Measurements from ENCODE around the gene BDKRB2.

The BDKRB2 gene

DNA sequence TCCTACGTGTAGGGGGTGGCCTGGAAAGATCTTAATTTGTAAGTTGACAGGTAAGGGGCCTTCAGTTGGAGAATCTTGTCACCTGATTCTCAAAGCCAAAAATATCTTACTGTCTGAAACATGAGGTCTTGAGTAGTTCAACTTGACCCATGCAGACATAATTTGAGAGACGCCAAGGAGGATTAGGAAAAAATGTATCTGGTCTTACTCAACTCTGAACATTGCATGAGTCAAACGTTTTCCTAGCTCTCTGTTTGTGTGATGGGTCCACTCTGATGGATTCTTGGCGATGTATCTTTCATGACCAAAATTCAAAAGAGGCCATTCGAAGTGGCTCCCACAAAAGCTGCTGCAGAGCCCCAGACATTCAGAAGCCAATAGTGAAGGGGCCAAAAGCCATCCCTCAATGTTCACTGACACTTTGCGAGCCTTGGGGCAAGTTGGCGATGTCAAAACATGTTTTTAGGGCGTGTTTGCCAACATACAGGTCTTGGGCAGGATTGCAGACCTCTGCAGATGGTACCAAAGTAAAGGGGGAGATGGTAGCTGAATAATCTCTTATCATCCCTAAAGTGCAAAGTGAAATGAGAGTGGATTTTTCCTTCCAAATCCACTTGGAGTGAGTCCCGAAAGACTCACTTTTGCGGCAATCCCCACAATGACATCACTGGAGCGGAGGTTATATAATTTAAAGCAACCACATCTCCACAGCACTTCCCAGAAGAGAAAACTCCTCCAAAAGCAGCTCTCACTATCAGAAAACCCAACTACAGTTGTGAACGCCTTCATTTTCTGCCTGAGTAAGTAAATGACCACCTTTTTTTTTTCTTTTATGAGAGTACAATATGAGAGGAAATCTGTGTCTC, 51.1 kb downstream of the BDKRB2 start, which contains the start of gene BDKRB1:
Gene BDKRB1 (plus strand): TSS at position 710 of the 866 bp plus-strand sequence. CDS start 7,473 bp downstream, outside the sequence.
- no peak for DNase-seq

DNA sequence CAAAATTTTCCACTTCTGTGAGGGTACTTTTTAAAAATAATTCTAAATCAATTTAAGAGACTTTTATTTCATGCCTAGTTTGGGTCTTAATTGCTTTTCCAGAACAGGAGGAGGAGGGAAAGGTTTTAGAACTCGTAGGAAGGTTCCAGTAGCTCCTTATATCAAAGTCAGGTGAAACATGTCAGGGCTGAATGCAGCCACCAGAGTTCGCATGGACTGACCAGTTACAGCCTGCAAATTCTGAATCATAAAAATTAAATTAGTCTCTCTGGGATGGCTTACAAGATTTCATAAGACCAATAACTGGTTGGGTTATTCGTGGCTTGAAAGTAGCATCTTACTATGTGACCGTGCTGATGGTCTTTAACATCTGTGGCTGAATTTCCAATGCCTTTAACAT, 51.8 kb downstream of the BDKRB2 start:
- no peak for DNase-seq

DNA sequence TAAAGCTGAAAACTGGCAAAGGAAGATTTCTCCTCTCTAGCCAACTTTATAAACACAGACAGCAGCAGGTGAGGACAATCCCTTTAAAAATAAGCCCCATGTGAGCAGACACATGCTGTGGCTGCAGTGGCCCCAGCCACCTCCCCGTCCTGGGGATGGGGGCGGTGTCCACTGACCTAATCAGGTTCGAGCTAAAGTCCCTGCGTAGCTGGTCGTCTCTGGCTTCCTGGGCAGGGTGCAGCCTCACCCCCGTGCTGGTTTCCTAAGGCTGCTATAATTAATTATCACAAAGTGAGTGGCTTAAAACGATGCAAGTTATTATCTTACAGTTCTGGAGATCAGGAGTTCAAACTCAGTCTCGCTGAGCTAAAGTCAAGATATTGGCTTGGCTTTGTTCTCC, 52.4 kb downstream of the BDKRB2 start:
- DNase-seq: no peak

DNA sequence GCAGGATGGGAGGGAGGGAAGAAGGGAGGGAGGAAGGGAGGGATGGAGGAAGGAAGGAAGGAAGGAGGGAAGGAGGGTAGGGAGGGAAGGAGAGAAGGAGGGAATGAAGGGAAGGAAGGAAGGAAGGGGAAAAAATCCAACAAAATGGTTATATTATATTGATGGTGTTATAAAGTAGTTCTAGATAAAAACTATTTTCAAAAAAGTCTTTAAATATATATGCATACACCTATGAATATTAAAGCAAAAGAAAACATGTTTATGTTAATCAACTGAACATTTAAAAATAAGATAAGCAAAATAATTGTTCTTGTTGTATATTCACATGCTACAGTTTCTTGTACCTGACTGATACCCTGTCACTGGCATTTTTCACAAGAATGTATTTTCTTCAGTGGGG, 53.3 kb downstream of the BDKRB2 start:
- no peak for DNase-seq

DNA sequence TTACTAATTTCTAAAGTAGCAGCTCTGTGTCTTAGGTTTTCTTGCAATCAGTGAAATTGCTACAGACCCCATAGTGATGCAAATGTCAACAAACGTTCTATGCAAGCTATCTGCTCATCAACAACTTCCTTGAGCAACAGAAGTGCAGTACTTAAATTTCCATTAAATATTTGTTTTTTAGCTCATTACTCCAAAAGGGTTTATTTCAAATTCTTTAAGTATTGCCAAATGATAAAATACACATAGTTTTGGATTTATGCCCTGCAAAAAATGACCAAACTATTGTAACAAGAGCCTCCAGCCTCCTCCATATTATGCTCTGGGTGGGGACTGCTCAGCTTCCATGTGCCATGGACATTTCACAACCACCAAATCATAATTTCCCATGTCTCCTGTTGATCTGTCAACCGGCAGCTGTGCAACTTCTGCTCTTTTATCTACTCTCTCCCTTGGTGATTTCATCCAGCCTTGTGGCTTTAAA, 55.7 kb downstream of the BDKRB2 start:
- DNase-seq: no peak

DNA sequence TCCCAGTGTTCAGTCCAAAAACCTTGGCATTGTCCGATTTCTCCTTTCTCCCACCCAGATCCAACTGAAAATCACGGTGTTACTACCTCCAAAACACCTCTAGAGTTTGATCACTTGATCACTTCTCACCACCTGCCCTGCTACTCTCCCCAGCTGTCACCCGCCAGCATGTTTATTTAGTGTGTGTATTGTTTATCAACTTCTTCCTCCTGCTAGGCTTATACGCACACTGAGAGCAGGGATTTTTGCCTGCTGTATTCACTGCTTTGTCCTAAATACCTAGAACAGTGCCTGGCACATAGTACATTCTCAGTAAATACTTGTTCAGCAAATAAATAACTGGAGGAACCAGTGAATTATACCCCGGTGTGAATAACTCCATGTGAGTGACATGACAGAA, 56.4 kb downstream of the BDKRB2 start:
- no peak for DNase-seq

DNA sequence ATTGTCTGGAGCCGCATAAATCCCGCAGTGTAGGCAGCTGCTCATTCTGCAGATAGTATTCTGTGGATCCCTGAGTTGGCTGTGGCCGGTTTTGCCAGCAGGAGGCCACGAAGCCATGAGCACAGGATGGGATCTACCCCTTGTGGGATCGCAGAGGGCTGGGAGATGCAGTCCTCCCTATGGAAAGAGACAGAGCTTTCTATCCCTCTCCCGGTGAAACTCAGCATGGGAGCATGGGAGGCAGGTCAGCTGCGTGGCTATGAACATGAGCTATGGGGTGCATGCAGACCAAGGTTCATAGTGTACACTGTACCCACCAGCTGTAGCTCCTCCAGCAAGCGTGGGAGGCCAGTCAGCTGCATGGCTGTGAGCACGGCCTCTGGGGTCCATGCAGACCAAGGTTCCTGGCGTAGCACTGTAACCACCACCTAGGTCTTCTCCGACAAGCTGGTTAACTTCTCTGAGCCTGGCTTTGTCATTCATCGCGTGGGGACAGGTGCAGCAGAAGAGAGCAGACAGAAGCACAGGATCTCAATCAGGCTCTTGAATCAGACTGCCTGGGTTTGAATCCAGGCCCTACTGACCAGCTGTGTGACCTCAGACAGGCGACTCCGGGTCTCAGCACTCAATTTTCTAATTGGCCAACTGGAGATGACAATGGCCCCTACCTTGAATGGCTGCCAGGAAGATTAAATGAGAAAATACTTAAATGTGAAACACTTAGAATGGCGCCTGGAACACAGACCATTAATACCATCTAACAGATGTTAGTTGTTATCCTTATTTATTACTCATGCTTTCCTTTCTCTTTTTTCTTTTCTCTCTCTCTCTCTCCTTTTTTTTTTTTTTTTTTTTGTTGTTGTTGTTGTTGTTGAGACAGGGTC, 57.4 kb downstream of the BDKRB2 start:
- DNase-seq: no peak

DNA sequence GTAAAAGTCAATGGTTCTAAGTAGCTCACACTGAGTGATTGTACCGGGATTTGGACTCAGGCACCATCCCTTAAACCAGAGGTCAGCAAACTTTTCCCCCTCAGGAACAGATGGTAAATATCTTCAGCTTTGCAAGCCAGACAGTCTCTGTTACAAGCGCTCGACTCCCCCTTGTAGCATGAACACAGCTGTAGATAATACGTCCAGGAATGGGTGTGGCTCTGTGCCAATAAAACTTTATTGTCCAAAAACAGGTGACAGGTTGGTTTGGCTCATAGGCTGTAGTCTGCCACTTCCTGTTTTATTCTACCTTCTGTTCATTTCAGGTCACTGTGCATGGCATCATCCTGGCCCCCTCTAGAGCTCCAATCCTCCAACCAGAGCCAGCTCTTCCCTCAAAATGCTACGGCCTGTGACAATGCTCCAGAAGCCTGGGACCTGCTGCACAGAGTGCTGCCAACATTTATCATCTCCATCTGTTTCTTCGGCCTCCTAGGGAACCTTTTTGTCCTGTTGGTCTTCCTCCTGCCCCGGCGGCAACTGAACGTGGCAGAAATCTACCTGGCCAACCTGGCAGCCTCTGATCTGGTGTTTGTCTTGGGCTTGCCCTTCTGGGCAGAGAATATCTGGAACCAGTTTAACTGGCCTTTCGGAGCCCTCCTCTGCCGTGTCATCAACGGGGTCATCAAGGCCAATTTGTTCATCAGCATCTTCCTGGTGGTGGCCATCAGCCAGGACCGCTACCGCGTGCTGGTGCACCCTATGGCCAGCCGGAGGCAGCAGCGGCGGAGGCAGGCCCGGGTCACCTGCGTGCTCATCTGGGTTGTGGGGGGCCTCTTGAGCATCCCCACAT, 58.9 kb downstream of the BDKRB2 start:
- DNase-seq: no peak

DNA sequence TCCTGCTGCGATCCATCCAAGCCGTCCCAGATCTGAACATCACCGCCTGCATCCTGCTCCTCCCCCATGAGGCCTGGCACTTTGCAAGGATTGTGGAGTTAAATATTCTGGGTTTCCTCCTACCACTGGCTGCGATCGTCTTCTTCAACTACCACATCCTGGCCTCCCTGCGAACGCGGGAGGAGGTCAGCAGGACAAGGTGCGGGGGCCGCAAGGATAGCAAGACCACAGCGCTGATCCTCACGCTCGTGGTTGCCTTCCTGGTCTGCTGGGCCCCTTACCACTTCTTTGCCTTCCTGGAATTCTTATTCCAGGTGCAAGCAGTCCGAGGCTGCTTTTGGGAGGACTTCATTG, 59.5 kb downstream of the BDKRB2 start:
- no peak for DNase-seq

DNA sequence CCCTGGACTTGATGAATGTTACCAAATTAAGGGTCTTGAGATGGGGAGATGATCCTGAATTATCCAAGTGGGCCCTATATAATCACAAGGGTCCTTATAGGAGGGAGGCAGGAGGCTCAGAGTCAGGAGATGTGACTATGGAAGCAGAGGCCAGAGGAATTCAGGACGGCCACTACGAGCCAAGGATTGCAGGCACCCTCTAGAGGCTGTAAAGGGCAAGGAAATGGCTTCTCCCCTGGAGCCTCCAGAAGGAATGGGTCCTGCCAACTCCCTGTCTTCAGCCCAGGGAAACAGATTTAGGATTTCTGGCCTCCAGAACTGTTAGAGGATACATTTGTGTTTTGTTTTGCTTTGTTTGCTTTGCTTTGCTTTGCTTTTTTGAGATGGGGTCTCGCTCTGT, 60.2 kb downstream of the BDKRB2 start:
- DNase-seq: no peak

DNA sequence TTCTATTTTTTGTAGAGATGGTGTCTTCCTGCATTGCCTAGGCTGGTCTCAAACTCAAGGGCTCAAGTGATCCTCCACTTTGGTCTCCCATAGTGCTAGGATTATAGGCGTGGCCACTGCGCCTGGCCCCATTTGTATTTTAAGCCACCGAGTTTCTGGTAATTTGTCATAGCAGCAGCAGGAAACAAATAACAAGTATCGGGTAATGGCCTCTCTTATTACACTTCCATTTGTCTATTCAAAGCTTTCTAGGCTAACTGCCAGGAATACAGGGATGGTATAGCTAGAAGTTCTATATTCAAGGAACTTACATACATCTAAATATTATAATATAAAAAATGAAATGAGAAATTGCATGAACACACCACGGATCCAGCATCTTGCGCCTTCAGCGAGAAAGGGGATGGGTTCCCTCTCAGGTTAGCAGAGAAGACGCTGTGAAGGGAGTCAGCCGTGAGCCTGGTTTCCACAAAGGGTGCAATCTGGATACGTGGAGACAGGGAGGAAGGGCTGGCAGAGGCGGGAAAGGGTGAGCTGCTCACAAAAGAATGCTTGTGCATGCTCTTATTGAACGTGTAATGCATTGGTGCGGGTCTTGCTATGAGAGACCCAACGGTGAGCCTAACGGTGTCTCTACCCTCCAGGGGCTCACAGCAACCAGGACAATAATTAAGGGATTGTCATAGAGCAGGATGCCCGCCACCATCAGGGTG, 60.9 kb downstream of the BDKRB2 start:
- no peak for DNase-seq

DNA sequence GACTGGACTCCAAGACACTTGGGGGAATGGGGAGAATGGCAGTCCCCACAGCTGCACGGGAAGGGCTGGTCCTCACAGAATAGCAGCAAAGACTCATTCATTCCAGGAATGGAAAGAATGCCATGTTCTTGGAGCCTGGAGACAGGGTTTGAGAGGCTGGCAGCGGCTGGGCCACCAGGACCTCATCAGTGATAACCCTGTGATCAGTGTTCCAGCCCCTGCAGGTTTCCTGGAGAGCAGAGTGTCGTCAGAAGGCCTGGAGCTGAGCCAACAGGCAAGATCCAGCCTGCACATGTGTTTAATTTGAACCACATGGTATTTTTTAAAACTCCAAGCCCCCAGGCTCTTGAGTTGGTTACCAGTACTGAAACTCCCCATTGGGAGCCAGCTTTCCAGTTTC, 62.7 kb downstream of the BDKRB2 start:
- no peak for DNase-seq

DNA sequence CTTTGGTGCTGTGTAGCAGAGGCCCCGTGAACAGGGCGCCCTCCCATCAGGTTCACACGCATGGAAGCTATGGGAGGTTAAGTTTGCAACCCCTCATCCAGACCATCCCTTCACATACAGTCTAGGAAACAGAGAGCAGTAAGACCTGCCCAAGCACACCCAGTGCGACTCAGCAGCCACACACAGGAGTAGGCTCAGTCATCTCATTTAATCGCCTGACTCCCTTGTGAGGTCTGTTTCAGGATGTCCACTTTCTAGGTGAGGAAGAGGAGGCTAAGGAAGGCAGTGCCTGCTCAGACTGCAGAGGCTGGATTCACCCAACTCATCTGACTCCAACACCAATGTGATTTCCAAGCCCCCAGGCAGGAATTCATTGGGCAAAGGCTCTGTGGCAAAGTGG, 63.3 kb downstream of the BDKRB2 start:
- no peak for DNase-seq

DNA sequence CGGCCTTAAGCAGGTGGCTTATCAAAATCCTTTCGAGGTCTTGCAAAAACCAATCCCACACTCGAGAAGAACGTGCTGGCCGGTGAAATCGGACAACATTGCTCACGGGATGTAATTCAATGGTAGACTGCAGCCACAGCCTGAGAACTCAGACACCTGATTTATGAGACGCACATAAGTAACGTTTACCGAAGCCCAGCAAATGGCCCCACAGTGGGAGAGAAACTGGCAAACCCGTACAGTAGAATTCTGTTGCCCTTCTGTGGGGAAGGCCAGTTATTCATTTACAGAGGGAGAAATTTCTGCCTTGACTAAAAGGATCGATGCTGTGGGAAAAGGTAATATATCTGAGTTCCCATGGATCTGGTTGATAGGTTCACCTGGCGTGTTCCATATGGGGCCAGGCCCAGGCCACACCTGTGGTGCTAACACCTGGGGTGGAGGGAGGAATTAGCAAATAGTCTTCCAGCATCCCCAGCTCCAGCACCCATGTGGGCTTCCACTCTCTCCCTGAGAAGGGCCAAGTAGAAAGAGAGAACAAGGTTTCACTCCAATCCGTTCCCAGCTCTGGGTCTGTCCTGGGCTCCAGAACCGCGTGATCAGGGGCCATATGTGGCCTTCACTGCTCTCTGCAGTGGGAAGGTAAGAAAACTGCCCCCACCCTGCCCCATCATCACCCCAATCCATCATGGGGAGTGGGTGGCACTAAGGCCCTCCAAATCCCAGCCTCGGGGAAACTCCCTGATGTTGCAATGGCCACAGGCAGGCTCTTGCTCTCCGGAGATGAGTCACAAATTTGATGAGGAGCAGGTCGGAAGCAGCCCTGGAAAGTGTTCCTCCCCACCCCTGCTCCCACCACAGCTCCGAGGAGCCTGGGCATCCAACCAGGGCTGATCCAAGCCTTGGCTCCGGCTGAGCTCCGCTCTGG, 64.1 kb downstream of the BDKRB2 start:
- DNase-seq: no peak

DNA sequence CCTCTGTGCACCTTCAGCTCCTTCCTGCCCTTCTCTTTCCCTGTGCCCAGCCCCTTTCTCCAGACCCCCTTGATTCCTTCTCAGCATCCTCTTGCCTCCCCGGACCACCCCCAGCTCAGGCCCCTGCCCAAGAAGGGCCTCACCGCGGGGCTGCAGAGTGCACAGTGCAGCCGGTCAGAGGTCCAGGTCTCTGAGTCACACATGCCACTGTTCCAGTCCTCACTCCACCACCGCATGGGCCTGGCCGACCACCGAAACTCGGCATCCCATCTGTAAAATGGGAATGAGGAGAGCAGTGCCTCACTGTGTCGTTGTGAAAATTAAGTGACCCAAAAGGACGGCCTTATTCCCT, 64.7 kb downstream of the BDKRB2 start:
- no peak for DNase-seq

DNA sequence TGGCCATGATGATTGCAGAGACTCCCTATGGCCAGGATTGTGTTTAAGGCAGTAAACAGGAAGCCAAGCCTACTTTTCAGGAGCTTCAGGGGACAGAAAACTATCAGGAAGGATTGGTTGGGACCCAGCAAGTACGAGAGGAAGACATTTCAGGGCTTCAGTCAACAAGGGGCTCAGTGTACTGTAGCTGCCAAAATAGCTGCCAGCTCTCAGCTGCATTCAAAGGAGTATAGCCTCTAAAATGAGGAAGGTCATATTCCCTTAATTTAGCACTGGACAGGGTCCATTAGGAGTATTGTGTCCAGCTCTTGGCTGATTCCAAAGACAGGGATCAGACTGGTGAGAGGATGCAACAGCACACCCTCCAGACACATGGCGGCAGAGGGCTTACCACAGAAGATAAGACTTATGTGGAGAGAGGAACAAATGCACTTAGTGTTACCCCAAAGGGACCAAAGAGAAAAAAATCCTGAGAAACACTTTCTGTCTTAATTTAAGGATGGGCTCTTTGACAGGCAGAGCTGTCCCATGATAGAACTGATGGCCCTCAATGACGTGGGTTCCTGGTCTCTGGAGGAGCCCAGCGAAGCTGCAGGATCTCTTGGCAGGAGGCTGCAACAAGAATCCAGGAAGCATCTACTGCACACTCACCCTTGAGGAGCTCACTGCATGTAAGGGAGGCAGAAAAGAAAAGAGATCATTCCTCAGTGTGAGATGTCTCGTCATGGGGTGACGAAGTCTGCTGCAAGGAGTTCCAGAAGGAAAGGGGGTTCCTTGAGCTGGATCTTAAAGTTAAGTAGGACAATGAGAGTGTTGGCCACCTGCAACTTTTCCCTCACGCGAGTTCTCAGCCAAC, 66.2 kb downstream of the BDKRB2 start:
- no peak for DNase-seq

DNA sequence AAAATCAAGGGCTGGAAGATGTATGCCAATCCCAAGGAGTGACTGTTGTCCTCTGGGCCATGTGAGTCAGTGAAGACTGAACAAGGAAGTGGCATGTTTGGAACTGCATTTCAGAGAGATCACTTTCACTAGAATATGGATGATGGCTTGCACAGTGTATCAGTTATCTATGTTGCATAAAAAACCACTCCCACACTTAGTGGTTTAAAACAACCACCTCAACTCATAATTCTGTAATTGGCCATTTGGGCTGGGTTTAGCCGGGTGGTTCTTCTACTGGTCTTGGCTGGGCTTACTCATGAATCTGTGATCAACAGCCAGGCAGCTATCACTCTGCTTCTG, 66.8 kb downstream of the BDKRB2 start:
- no peak for DNase-seq

DNA sequence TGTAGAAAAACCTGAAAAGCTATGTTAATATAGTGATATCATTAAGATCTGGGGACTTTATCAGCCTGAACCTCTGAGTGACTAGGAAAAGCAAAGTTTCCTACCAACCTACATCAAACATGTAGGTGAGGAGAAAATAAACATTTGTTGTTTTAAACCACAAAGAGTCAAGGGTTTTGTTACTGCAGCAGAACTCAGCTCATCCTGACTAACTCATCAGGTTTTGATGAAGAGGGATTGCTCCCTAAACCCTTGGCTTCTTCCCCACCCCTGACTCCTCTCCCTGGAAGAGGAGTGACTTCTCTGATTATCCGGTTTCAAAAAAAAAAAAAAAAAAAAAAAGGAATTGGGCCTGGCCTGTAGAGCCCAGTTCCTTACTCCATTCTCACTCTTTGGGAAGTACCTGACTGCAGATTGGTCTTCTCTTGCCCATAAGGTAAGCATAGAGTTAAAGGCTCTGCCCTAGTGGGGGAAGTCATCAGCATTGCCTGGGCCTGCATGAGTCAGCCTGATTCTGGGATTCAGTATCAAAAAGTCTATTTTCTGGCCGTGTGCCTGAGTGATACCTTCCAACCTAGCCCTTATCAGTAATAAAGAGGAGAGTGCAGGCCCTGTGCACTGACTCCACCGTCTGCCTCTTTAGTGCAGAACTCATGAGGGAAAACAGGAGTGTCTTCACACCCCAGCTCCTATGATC, 68.3 kb downstream of the BDKRB2 start:
- DNase-seq: no peak

DNA sequence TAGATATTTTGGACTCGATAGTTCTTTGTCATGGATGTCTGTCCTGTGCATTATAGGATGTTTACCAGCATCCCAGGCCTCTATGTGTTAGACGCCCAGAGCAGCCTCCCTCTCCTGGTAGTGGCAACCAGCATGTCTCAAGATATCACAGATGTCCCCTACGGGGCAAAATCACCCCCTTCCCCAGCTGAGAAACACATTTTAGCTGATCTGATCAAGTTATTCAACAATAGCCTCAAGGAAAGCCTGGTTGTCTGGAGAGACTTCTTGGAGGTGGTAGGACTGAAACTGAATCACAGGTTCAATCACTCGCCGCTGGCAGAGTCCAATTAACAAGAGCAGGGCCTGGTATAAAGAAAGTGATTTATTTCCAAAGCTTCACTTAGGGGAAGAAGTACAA, 69.0 kb downstream of the BDKRB2 start:
- DNase-seq: no peak

DNA sequence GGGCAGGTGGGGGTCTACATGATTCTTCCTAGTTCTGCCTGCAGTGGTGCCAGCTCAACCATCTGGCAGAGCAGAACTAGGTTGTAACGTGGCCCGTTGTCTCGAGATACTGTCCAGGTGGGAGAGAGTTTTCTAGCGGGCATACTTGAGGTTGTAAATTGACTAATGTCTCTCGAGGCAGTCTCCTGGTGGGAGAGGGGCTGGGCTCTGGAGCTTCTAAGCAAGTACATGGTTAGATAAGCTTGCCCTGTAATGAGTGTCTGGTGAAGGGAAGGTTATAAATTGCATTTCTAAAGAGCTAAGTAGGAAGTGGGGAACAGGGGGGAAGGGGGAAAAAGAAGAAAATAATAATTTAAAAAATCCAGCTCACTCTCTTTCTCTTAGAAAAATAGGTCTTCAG, 69.5 kb downstream of the BDKRB2 start:
- DNase-seq: no peak
